HK-2 (cell line): ENCODE data around the gene SEPHS1.
"Not testable (repeated sequence)": the region's sequence is repeated elsewhere in the genome, so short reads cannot be mapped to it uniquely, and the experiment has no call there.

Source experiments
- DNase-seq: peaks from one replicate; pipeline ENCODE4 v3.0.0-alpha.2; 2018; ENCODE audit not compliant: unreplicated experiment

The SEPHS1 gene

DNA sequence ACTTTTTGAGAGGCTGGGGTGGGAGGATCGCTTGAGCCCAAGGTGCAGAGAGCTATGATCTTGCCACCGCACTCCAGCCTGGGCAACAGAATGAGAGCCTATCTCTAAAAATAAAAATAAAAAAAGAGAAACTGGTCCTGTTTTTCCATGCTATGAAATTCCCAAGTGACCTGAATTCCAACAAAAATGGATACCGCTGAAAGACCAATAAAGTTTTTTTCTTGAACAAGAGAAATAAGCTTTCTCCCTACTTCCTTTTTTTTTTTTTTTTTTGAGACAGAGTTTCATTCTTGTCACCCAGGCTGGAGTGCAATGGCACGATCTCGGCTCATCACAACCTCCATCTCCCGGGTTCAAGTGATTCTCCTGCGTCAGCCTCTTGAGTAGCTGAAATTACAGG is 12.5 kb upstream of the SEPHS1 start:
- no peak for DNase-seq

DNA sequence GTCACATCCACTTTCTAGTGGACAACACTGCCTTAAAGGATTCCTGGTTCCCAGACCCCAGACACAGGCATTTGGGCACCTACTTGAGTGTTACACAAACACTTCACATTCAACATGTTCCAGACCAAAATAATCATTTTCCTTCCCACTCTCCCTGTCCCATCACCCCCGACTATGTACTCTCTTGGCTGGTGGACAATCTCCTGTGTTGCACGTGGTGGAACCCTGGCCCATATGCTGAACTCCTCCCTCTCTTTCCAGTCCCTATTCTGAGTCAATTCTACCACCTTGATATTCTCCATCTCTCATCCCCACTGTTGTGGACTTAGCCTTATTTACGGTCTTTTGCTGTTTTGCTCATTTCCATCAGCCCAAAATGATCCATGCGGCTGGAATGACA is 8.3 kb upstream of the SEPHS1 start:
- no peak for DNase-seq

DNA sequence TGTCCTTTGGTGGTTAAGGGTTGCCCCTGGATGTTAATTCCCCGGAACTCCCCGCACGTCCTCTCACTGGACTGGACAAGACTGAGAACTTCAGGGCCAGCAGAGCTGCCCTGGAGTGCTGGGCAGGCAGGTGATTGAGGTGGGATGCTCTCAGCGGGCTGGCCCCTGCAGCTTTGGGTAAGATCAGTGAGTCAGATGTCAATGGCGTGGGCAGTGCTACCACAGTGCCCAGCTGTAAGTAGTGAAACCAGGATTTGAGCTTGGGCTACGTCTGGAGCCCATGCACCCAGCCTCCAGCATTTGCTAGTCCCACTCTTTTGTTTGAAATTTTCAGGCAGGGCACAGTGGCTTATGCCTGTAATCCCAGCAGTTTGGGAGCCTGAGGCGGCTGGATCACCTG is 6.7 kb upstream of the SEPHS1 start:
- no peak for DNase-seq

DNA sequence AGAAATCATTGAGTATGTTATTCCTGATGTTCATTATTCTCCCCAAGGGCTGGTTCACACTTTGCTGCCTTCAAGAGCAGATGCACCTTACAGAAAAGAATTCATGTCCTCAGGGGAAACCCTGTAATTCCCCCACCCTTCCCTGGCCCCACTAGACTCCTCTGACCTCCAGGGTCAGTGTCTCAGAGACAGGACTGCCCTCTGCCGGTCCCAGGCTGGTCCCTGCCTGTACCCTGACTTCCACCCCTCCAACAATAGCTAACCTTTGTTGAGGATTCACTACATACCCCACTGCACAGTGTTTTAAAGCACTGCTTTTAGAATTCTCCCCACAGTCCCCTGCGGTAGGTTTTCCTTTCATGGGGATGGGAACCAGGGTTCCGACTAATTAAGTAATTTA is 4.4 kb upstream of the SEPHS1 start:
- no peak for DNase-seq

DNA sequence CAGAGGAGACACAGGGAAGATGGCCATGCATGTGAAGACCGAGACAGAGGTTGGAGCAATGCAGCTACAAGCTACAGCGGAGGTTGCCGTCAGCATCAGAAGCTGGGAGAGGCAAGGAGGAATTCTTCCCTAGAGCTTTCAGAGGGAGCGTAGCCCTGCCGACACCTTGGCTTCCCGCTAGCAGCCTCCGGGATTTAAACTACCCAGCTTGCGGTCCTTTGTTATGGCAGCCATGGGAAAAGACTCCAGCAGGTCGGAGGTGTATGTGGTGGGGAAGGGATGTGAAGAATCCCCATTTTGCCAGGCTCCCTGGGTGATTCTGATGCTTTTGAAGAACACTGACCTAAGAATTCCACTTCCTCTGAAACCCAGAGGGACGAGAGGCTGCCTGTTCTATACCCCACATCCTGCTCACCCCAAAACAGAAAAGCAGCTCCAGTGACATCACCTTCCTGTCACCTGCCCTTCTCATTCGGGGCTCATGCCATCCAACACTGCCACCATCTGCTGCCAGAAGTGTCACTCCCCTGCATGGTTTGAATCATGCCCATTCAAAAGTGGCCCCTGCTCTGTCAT is 3.3 kb upstream of the SEPHS1 start:
- DNase-seq: no peak

DNA sequence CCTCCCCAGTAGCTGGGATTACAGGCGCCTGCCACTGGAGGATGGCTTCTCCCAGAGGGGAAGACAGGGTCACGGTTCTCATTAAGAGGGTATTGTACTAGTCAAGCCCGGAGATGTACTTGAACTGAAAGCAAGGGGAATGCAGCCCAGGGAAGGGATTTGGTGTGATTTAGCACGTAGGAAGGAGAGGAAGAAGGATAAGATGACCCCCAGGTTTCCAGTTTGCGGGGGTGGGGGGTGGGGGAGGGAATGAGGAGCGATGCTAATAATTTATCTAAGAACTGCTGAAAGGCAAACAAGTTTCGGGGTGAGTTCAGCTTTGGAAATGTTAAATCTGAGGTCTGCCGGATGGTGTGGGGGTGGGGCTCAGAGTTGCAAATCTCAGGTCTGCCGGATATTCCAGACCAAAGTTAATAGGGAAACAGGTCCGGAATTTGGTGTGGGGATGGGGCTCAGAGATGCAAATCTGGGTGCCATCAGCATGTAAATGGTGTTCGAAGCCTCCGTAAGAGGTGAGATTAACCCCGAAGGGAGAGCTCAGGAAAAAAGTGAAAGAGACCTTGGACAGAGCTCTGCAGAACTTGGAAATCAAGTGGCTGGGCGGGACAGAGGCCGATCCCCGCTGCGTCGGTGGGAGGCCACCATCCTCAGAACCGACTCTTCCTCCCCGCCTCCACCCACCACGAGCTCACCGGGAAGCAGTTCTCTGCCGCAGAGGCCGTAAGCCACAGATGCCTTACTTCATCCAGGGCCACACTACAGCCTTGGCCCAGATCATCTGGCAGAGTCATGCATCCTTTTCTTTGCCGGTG is 1.6 kb upstream of the SEPHS1 start:
- DNase-seq: peak; percentile 60

DNA sequence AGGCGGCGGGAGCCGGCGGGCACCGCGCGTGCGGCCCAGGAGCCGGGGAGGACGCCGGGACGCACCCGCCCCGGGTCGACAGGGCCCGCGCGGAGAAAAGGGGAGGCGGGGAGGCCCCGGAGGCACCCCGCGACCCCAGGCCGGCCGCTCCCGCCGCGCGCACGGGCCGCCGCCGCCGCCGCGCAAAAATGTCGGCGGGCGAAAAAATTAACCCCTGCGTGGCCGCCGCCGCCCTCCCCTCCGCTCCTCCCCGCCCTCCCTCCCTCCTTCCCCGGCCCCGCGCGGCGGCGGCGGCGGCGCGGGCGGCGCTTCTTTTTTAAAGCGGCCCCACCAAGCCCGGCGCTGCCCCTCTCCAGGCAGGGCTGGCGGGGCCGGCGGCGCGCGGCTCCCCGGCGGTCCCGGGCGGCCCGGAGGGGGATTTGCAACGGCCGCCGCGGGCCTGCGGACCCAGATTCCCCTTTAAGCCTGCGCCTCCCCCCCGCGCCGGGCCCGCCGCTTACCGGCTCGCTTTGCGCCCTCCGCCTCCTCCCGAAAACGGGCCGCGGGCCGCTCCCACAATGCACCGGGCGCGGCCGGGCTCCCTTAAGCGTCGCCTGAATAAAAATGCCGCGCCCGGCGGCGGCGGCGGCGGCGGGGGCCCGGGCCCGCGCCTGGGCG is 465 bp downstream of the SEPHS1 start:
- DNase-seq: peak; percentile 43

DNA sequence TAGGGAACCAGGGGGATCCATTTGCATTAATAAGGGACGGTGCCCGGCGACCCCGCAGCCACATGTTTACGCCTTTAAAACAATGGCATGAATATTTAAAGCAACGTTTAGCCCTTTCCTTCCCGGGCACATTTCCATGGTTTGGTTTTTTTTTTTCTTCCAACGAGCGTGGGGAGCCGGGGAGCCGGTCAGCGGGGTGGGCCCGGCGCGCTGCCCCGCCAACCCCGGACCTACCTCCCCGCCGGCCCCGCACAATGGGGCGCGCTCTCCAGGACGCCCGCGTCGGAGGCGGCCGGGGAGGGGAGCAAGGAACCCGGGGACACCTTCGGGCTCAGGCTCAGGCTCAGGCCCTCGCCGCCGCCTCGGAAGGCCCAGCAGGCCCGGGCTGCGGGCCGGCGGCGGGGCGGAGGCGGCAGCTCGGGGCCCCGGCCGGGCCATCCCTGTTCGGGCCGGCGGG is 1.0 kb downstream of the SEPHS1 start:
- DNase-seq: peak; percentile 9

DNA sequence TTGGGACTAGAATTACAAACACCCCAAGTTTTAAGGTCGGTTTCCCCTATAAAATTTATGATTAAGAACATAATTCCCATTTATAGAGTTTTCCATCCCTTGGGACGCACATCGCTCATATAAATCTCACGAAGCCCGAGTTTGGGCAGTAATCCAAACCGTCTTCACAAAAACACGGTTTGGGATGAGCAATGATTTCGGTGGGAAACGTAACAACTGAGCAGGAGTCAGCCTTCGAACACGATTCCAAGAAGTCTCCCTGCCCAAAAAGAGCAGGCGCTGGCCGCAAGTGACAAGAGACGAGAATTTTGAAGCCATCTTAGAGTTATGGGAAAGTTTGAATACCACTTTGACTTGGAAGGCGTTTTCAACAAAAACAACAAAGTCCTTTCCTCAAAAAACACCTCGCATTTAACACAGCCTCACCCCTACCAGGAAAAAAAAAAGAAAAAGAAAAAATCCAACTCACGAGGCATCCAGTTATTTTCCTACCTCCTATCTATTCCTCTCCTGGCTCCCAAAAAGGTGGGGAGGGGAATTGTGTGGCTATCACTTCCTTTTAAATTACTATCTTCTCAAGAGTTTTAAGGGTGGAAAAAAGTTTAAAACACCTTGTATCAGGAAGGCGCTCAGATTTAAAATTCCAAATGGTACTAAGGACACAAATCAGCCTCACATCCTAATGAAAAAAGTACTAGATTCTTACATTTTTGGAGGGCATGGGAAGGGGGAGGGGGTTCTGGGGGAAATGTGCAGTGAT is 1.6 kb downstream of the SEPHS1 start:
- no peak for DNase-seq

DNA sequence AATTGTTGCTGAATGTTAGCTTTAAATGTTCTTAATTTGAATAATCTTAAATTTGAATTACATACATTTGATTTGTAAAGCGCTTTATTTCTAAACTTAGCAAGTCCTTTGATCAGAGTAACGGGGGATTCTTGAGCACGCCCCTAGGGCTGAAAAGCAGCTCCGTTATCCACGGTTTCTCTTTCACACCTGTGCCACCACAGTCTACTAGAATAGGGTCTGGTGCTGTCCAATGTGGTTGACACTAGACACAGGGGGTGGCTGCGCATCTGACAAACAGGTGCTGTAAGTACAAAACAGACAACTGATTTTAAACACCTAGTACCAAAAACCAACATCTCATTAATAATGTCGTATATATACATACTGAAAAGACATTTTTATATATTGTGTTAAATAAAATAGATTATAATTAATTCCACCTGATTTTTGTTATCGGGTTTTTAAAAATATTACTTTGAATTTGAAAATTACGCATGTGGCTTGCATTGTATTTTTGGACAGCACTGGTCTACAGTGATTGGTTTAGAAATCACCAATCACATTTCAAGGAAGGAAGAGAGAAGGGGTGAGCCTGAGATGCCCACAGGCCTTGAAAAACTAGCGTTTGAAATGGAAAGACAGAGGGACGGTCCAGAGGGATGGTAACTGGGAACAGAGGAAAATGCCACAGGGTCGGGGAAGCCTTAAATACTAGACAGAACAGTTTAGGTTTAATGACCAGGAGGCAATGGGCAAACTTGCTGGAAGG is 7.3 kb downstream of the SEPHS1 start:
- no peak for DNase-seq

DNA sequence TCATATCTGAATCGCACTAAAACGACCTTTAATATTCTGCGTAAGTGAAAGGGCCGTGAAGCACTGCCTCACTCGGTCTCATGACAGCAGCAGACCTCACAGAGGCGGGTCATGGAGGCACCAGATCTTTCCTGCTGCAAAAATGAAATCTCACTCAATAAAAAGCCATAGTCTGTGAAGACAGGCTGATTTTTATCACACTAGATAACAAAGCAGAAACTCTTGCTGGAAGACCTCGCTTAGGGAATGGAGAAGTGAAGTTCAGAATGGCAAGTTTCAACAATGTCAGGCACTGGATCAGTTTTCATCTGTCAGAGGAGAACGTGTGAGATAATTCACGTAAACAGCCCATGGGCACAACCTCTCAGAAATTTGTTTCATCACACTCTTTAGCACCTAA is 8.0 kb downstream of the SEPHS1 start:
- no peak for DNase-seq

DNA sequence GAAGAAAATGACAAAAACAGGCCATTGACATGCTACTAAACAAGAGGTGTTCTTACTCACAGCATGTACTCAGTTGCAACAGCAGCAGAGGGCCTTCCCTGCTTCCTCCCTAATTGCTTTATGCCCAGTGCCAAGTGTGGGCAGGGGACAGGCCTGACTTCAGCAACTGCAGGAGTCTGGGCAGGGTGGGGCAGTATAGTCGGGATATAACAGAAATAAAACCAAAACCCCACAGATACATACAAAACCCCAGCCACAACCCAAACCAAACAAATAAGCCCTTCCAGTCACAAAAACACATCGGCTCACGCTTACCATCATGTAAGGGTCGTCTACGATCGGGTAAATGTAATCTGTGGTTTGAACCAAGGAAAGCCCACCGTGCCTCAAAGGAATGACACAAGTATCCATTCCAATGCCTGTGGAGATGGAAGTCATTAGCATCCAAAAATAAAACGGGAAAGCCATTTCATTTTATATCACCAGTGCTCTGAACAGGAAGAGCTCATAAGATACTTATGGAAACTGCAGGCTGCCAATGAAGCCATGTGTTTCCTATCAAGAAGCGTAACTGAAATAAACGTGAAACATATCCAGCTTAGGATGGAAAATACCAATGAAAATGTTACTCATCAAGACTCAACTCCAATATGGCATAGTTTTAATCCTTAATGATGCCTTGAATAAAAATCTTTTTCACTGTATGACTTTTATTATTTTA is 9.5 kb downstream of the SEPHS1 start:
- no peak for DNase-seq

DNA sequence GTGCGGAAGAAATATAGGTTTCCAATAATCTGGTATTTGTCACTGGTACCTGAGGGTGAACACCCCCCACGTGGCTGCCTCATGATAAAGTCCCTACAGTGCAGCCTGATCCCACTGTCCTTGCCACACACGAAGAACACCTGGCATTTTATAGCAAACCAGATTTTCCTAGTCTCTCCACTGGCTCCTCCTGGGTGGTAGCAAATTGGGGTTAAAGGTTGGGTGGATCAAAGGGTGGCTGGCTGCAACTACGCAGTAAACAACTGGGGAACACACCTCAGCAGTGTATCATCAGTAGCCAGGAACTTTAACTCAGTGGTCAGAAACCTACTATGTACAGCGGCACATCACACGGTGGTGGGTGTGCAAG is 10.3 kb downstream of the SEPHS1 start:
- no peak for DNase-seq

DNA sequence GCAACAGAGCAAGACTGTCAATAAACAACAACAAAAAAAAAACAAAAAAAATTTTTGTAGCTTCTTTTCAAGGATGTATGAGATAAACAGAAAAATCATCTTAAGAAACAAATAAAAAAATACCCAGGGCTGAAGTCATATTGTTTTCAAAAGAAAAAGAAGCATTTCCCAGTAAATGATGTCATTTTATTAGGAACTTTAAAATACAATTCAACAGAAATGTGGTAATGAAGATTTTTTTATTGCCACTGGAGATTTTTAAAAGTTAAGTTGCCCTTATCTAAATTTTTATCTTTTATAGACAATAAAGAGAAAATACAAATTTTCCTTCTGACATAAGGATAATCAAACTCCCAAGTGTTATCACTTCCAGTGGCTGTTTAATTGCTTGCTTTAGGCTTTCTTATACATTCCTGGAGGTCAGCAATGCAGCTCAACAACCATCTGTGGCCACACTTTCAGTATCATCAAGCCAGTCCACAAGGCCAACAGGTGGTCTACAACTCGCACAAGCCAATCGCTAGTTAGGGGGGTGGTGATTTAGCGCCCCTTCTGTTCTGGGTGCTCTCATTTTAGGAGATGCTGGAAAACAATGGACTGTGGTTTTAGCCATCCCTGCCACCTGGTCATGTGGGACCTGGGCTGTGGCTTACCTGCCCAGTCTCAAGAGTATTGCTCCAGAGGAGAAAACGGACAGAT is 10.8 kb downstream of the SEPHS1 start:
- no peak for DNase-seq

DNA sequence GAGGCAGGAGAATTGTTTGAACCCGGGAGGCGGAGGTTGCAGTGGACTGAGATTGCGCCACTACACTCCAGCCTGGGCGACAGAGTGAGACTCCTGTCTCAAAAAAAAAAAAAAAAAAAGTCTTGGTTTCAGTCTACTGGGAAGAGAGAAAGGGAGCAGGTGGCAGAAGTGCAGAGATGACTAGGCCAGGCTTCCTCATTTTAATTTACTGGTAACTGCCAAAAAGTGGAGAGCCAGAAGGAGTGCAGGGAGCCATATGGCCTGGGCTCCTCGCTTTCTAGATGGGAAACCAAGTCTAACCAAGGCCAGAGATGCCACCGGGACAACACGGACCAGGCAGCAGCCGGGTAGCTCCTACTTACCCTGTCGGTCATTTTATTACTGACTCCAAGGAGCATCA is 12.2 kb downstream of the SEPHS1 start:
- DNase-seq: no peak

DNA sequence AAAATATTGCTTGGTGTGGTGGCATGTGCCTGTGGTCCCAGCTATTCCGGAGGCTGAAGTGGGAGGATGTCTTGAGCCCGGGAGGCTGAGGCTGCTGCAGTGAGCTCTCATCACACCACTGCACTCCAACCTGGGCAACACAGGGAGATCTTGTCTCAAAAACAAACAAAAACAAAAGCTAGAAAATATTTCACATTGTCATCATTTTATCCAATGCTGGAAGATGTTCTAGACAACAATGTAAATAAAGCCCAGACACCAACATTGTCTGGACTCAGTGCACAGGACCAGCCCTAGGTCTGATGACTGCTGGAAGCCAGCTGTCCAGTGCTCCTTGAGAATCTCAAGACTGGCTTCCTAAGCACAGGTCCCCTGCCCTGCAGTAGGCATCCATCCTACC is 13.5 kb downstream of the SEPHS1 start:
- no peak for DNase-seq

DNA sequence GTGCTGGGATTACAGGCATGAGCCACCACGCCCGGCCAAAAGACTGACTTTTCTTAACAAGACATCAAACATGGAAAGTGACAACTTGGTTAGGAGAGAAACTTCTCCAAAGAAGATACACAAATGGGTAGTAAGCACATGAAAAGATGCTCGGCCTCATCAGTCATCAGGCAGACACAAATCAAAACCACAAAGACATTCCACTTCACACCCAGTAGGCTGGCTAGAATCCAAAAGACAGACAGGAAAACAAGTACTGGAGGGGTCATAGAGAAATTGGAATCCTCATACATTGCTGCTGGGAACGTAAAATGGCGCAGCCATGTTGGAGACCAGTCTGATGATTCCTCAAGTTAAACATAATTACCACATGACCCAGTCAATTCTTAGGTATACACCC is 16.4 kb downstream of the SEPHS1 start:
- no peak for DNase-seq

DNA sequence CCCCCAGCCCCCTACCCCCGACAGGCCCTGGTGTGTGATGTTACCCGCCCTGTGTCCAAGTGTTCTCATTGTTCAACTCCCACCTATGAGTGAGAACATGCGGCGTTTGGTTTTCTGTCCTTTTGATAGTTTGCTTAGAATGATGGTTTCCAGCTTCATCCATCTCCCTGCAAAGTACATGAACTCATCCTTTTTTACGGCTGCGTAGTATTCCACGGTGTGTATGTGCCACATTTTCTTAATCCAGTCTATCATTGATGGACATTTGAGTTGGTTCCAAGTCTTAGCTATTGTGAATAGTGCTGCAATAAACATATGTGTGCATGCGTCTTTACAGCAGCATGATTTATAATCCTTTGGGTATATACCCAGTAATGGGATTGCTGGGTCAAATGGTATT is 17.1 kb downstream of the SEPHS1 start:
- not testable (repeated sequence) for DNase-seq

DNA sequence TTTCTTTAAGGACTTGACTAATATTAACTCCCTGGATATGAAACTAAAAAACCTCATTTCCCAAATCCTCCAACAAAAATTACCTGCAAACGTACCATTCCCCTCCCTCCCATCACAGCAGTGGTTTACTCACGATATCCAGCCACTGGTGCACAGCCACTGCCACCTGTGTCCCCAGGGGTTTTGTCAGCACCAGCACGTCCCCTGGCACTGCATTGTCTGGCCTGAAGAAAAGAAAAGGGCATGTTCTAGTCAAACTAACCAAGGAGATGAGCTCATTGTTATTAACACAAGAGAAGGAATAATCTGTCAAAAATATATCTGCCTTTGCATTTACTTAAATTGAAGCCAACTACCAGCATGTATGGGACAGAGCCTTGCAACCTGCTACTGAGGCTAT is 18.5 kb downstream of the SEPHS1 start:
- no peak for DNase-seq

DNA sequence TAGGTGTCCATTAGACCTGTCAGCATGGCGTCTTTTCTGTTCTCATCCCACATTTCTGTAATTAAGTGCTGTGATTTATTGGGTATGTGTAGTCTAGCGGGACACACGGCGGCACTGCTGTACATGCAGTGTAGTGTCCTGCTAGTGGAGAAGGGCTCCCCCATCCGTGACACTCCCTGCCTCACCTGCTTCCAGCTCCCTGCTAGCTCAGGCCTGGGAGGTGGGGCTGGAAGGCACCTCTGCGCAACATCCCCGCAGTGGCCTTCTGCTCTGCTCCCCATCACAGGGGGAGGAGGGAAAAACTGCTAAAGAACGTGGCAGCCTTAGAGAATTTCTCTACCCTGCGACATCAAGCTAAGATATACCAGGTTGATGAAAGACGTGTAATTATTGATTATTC is 19.5 kb downstream of the SEPHS1 start:
- no peak for DNase-seq
